ENCODE data around the gene ANKRD13D. TPM values are rescaled to one million over a fixed set of nuclear protein-coding genes. Genes with fewer than 3 reads are reported as not detected.

Gene ANKRD13D
- total RNA-seq, 1 experiment from 2014 or later, result 79.6 TPM

GRCh38 chr11:67300256-67300755 is 11.2 kb downstream of the ANKRD13D start:
- no peaks in the 10 kb centered on the region for H4K20me1 ChIP-seq (ENCODE audit: insufficient read depth)
- H3K4me3 ChIP-seq, result no peak overlapping the region
- TF ChIP-seq EZH2 (IDR thresholded peaks at IDR 0.05; ENCODE audit: low read depth) (no peak), CTCF (conservative IDR thresholded peaks at IDR 0.05) (no peak)
- H3K27me3 ChIP-seq (ENCODE audit: insufficient read depth, low read depth), result no peaks in the 10 kb centered on the region
- CTCF ChIA-PET, result no interaction called here
- H3K4me2 ChIP-seq, result no peak overlapping the region
- H3F3A ChIP-seq (ENCODE audit: insufficient read depth, low read depth), result peaks cover 27% of the 10 kb centered on the region
- no peak overlapping the region for H3K27ac ChIP-seq
- peaks cover 33% of the 10 kb centered on the region for H3K36me3 ChIP-seq (ENCODE audit: low read depth)
- no peak for DNase-seq
- no peaks in the 10 kb centered on the region for H3K9me2 ChIP-seq (ENCODE audit: insufficient read depth)
- POLR2A ChIA-PET (ENCODE audit: unreplicated experiment), result no interaction called here
- H3K9me3 ChIP-seq (ENCODE audit: insufficient read depth, low read depth), result peaks cover 8% of the 10 kb centered on the region
- H3K4me1 ChIP-seq (replicated peaks; ENCODE audit: insufficient read depth), result peaks cover 25% of the 10 kb centered on the region
- no TSS peak for BruUV-seq (replicated peaks)
- intact Hi-C loops (cut with micrococcal nuclease; ENCODE audit: unreplicated experiment), result no loop called here
- H2AFZ ChIP-seq, result no peak overlapping the region
- H3K79me2 ChIP-seq (ENCODE audit: low read depth), result peaks cover 32% of the 10 kb centered on the region

GRCh38 chr11:67300756-67301312 is 11.7 kb downstream of the ANKRD13D start:
- peaks cover 28% of the 10 kb centered on the region for H3K36me3 ChIP-seq (ENCODE audit: low read depth)
- no peaks in the 10 kb centered on the region for H3K9me2 ChIP-seq (ENCODE audit: insufficient read depth)
- TF ChIP-seq CTCF (conservative IDR thresholded peaks at IDR 0.05) (no peak), EZH2 (IDR thresholded peaks at IDR 0.05; ENCODE audit: low read depth) (no peak)
- no peak overlapping the region for H3K27ac ChIP-seq
- no TSS peak for BruUV-seq (replicated peaks)
- H3K4me3 ChIP-seq, result no peak overlapping the region
- no peaks in the 10 kb centered on the region for H4K20me1 ChIP-seq (ENCODE audit: insufficient read depth)
- peaks cover 29% of the 10 kb centered on the region for H3K4me1 ChIP-seq (replicated peaks; ENCODE audit: insufficient read depth)
- no peak for DNase-seq
- no peaks in the 10 kb centered on the region for H3K27me3 ChIP-seq (ENCODE audit: insufficient read depth, low read depth)
- peaks cover 32% of the 10 kb centered on the region for H3K79me2 ChIP-seq (ENCODE audit: low read depth)
- ChIA-PET POLR2A (ENCODE audit: unreplicated experiment) (no interaction called here), CTCF (no interaction called here)
- peaks cover 3% of the 10 kb centered on the region for H3K9me3 ChIP-seq (ENCODE audit: insufficient read depth, low read depth)
- H2AFZ ChIP-seq, result no peak overlapping the region
- peaks cover 25% of the 10 kb centered on the region for H3F3A ChIP-seq (ENCODE audit: insufficient read depth, low read depth)
- H3K4me2 ChIP-seq, result no peak overlapping the region
- intact Hi-C loops (cut with micrococcal nuclease; ENCODE audit: unreplicated experiment), result no loop called here

DNA sequence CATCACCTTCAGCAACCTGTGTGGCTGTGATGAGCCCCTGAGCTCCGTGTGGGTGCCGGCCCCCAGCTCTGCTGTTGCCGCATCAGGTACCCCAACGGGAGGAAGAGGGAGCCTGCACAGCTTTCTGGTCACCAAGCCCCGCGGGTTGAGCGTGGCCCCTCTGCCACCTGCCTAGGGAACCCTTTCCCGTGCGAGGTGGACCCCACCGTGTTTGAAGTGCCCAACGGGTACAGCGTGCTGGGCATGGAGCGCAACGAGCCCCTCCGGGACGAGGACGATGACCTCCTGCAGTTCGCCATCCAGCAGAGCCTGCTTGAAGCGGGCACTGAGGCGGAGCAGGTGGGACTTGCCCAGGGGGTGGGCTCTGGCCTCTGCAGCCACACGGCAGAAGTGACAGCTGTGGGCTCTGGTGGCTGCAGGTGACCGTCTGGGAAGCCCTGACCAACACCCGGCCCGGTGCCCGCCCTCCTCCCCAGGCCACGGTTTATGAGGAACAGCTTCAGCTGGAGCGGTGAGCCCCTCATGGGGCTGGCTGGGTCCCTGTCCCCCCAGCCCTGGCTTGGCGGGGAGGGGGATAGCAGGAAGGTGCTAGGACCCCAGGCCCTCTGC is 12.3 kb downstream of the ANKRD13D start:
- Histone ChIP-seq H3K36me3 (ENCODE audit: low read depth) (peaks cover 22% of the 10 kb centered on the region), H4K20me1 (ENCODE audit: insufficient read depth) (no peaks in the 10 kb centered on the region), H2AFZ (no peak overlapping the region), H3K4me2 (peak overlapping the region; percentile 97), H3K27me3 (ENCODE audit: insufficient read depth, low read depth) (no peaks in the 10 kb centered on the region), H3K79me2 (ENCODE audit: low read depth) (peaks cover 30% of the 10 kb centered on the region), H3F3A (ENCODE audit: insufficient read depth, low read depth) (peaks cover 22% of the 10 kb centered on the region), H3K9me2 (ENCODE audit: insufficient read depth) (no peaks in the 10 kb centered on the region), H3K9me3 (ENCODE audit: insufficient read depth, low read depth) (no peaks in the 10 kb centered on the region), H3K4me1 (replicated peaks; ENCODE audit: insufficient read depth) (peaks cover 29% of the 10 kb centered on the region), H3K27ac (peak overlapping the region; percentile 68; the same call in 1 of the 2 replicates), H3K4me3 (peak overlapping the region; percentile 90; the same call in 1 of the 2 replicates)
- TF ChIP-seq CTCF (conservative IDR thresholded peaks at IDR 0.05) (no peak), EZH2 (IDR thresholded peaks at IDR 0.05; ENCODE audit: low read depth) (no peak)
- intact Hi-C loops (cut with micrococcal nuclease; ENCODE audit: unreplicated experiment), result no loop called here
- DNase-seq, result no peak
- ChIA-PET CTCF (interaction anchor here (0.6 kb wide), 1 partner anchor 85 kb away, joined by 8 read pairs; no protein-coding TSS in a partner anchor), POLR2A (ENCODE audit: unreplicated experiment) (interaction anchor here (1.2 kb wide), 1 partner anchor 219 kb away, joined by 4 read pairs; no protein-coding TSS in a partner anchor)
- no TSS peak for BruUV-seq (replicated peaks)

Data from PC-9 (cell line).